Vagina (tissue), 2 donors: ENCODE data around the gene SOD2.

Experiments used
- POLR2A ChIP-seq, 2 donors: fragments of 450-650 bp; IDR thresholded peaks; one replicate each; pipeline ENCODE4 v1.6.1; 2017; ENCODE audit warnings: antibody characterized with exemption in 2 of 2, mild to moderate bottlenecking in 2 of 2, moderate library complexity in 2 of 2
- POLR2AphosphoS5 ChIP-seq, 2 donors: sonication (generic); formaldehyde crosslinking; IDR thresholded peaks; one replicate each; pipeline ENCODE4 v1.9.0; 2017; ENCODE audit warnings: antibody characterized with exemption in 2 of 2, mild to moderate bottlenecking in 2 of 2, low read depth in 1 of 2; ENCODE audit not compliant: insufficient read depth in 1 of 2
- TF ChIP-seq, protein P1 (sequence below), 3 experiments: fragments of 450-650 bp in 2 of 3; fragments of 200-600 bp in 1 of 3; sonication (generic) in 1 of 3; IDR thresholded peaks; one replicate each; pipeline ENCODE4 v1.5.1; 2017 to 2019; ENCODE audit warnings: antibody characterized with exemption in 3 of 3, mild to moderate bottlenecking in 2 of 3, moderate library complexity in 2 of 3

GRCh38 chr6:159693894-159694545 is 979 bp upstream of the SOD2 start:
- TF ChIP-seq, protein P1, sequence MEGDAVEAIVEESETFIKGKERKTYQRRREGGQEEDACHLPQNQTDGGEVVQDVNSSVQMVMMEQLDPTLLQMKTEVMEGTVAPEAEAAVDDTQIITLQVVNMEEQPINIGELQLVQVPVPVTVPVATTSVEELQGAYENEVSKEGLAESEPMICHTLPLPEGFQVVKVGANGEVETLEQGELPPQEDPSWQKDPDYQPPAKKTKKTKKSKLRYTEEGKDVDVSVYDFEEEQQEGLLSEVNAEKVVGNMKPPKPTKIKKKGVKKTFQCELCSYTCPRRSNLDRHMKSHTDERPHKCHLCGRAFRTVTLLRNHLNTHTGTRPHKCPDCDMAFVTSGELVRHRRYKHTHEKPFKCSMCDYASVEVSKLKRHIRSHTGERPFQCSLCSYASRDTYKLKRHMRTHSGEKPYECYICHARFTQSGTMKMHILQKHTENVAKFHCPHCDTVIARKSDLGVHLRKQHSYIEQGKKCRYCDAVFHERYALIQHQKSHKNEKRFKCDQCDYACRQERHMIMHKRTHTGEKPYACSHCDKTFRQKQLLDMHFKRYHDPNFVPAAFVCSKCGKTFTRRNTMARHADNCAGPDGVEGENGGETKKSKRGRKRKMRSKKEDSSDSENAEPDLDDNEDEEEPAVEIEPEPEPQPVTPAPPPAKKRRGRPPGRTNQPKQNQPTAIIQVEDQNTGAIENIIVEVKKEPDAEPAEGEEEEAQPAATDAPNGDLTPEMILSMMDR (IDR thresholded peaks at IDR 0.05), result no peak
- no peak for TF ChIP-seq POLR2A (IDR thresholded peaks at IDR 0.05)
- peak in 1 of 2 donors; percentile 60 for TF ChIP-seq POLR2AphosphoS5 (IDR thresholded peaks at IDR 0.05; ENCODE audit: insufficient read depth in 1 of 2, low read depth in 1 of 2)
